HG03045 (cell line): ENCODE results near the gene SPOP.
"Not testable (repeated sequence)": the region's sequence is repeated elsewhere in the genome, so short reads cannot be mapped to it uniquely, and the experiment has no call there.

ENCODE experiments used
- ATAC-seq: cut with Tn5 transposase; IDR thresholded peaks from one replicate; pipeline ENCODE4 v1.9.1; 2021; ENCODE audit warnings: mild to moderate bottlenecking, moderate library complexity; ENCODE audit not compliant: unreplicated experiment

The SPOP gene

GRCh38 chr17:49696233-49696761, 18.4 kb upstream of the SPOP start:
- peak; percentile 57 for ATAC-seq

GRCh38 chr17:49695698-49696232, 17.9 kb upstream of the SPOP start:
- no peak for ATAC-seq

DNA sequence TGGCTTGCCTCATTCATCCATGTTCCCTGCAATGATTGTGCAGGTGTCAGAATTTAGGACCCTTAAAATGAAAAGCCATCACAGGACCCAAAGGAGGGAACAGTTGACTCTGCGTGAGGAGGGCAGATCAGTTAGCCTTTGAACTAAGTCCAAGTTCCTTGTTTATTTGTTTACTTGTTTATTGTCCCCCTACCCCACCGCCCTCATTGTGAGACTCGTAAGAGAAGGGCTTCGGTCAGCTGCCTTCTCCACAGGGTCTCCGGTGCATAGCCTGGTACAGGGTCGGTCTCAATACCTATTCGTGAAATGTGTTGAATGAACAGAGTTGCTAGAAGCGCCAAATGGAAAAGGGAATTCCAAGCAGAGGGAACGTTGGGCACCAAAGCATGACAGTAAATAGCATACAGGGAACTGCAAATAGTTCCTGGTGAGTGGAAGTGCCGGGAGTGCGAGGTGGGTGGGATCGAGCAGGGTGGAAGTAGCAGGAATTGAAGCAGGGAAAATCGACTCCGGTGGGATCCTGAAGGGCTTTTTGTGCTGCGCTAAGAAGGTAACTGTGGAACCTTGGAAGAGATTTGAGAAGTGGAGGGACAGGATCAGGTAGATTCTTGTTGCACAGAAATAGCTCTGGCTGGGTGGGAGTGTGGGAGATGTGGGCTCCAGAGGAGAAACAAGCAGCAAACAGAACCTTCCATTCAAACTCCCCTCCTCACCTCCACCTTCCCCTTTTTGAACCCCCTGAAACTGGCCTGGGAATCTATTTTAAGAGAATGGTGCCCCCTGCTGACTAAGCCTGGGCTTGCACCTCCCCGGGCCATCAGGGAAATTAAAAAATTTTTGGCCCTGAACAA, 17.2 kb upstream of the SPOP start:
- ATAC-seq: no peak

DNA sequence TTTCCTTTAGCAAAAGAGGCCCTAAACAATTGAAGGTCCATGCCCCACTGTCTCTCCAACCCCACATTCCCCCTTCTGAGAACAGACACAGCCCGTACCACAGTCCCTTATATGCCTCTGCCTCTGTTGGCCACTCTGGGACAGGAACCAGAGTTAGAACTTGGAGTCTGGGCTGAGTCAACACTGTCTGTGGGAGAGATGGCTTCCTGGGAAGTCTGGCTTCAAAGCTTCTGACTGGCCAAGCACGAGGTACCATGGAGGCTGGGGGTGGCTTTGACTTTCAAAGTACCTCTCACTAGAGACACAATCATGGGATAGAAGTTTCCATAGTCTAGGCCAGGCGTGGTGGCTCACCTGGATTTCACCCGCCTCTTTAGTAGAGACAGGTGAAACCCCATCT, 14.9 kb upstream of the SPOP start:
- ATAC-seq: no peak

DNA sequence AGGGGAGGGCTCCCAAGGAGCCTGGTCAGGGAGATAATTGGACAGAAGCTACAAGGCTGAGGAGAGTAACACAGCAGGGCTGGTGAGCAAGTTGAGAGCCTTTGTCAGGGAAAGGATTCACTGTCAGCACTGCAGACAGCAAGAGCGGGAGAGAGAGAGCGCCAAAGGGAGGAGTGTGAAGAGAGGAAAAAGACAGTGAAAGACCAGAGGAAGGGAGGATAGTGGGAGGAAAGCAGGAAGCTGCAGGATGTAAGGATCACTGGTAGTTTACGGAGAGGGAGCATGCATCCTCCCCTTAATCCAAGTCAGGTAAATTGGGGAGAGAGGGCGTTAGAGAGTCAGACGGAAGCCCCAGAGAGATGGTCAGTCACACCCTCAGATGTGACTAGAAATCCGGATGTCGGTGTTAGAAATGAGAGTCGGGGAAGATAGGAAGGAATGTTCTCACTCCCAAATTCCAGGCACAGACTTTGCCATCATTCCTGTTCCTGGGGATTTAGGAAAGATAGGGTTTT, 13.8 kb upstream of the SPOP start:
- no peak for ATAC-seq

DNA sequence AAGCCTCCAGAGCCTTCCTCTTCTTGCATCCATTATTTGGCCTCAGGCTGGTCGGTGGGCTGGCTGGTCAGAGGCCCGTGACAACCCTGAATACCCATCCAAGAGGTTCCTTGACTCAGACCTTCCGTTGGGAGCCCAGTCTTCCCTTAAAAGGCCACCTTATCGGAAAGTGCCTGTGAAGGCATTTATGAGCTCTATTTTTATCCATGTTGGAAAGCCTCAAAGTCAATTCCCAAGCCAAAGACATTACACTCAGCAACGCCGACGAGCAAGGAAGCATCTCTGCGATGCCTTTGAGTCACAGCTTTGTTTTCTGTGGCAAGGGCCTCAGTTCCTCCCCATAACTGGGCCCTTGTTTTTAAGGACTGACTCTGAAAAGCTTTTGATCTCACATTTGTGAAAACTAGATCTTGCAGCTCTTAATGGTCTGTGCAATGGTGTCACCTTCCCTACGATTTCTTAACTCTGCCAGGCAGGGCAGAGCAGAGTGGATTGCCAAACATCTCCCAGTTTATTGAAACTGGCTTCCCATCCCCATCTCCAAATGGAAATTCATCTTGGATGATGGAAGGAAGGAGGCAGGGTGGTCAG, 13.3 kb upstream of the SPOP start:
- ATAC-seq: no peak

DNA sequence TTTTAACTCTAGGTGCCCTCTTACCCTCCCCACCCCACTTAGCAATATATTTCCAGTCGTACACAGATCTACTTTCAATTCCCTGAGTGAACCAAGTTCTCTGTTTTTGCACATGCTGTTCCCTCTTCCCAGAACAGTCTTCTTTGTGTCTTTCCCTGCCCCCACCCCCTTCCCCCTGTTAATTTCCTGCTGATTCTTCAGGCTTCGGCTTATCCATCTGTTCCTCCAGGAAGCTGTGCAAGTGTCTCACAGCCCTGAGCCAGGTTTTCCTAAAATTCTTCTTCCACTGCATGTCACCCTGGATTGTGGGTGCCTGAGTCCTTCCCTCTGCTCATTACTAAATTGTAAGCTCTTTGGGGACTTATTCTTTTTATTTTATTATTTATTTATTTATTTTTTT, 12.4 kb upstream of the SPOP start:
- ATAC-seq: no peak

- ATAC-seq: no peak
Measured at GRCh38 chr17:49688848-49689247, 11.0 kb upstream of the SPOP start.

GRCh38 chr17:49687878-49688491, 10.1 kb upstream of the SPOP start:
- no peak for ATAC-seq

DNA sequence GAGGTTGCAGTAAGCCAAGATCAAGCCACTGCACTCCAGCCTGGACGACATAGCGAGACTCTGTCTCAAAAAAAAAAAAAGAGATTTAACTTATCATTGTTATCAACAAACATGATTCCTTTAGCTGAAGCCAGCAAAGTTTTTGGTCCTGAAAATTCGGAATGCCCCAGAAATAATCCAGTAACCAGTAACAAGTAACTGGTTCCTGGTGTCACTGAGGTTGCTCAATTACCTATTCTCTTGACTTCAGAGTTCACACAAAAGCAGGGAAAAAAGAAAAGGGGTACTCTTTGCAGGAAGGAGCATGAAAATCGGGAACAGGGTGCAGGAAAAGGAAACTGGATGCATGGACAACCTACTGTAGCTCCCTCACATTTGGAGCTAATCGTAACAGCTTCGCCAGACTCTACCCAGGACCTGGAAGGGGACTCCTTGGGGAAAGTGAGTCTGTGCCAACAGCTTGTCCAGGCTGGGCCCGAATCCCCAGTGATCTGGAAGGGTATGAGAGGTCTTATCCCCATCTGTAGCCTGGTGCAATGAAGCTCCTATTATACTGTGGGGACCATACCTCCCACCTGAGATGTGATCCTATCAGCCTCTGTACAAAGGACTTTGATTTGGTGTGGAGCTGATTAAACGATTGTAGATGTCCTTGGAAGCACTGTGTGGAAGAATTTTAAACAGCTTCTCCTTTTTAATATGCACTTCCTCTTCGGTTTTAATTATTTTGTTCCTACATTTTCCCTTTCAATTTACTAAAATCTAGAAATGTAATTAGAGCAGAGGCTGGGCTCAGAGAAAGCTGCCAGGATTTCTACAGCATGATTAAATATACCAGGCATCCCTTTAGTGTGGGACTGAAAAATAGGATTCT, 3.4 kb upstream of the SPOP start:
- no peak for ATAC-seq

GRCh38 chr17:49680314-49680713, 2.4 kb upstream of the SPOP start:
- ATAC-seq: no peak

DNA sequence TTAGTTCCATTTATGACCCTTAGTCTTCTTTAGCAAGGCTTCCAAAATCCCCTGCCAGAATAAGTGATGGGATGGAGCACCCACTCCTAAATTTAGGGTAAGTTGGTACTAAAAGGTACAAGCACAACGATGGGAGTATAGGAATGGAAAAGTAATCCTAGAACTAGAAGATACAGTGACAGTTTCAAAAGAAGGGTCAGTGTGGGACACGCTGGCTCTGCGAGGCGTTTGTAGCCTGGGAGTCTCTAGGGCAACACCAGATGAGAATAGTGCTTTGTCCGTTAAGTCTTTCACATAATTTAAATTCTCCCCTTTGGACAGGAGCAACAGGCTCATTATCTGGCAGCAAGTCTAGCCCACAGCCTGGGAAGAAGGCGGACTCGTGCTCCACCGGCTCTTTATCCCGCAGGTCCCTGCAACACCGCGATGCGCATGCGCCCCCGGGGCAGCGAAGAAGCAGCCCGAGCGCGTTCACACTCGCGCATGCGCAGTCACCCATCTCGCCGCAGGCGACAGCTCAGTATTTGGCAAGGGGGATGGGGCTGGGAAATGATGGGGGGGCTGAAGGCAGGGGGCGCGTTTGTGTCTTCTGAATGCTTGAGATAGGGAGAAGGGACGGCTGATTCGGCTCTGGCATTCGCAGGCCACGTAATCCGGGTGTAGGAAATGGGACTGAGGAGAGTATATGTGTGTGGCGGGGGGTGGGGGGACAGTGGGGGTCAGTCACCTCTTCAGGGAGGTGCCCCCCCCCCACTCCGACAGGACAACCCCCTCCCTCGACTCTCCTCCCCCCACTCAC, 564 bp downstream of the SPOP start:
- peak; percentile 56 for ATAC-seq

DNA sequence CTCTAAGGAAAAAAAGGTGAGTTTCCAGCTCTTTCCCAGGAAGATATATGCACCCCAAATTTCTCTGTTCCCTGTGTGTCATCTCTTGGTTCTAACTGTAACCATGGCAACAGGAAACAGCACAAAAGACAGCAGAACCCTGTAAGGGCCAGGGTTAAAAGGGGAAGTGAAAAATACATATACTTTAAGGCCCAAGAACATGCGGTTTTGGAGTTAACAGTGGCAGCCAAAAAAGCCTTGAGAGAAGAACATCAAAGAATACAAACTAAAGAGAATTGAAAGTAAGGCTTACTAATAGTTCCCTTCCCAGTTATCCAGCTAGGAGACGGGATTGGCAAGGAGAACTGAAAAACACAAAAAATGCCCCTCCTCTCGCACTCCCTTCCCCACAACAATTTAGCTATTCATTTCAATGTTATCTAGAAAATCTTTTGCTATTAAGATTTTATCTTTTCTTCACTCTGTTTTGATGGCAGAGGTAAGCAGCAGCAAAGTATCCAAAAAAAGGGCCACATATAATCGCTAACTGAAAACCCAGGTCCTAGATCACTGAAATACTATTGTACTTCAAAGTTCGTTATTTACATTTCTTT, 1.5 kb downstream of the SPOP start:
- ATAC-seq: peak; percentile 44

DNA sequence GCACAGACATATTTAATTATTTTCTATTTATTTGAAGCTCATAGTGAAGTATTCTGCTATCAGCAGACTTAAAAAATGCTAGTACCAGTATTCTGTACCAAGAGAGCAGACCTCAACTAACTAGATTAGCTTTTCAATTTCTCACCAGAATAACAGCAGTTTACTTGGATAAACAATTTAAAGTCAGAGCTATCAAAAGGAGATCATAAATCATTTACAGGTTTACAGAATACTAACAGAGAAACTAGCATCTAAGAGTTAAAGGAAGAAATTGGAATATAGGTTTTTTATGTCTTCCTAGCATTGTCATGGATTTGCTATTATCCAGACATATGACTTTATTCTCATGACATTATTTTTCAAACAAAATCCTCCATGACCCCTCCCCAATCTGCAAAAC, 3.4 kb downstream of the SPOP start:
- no peak for ATAC-seq

DNA sequence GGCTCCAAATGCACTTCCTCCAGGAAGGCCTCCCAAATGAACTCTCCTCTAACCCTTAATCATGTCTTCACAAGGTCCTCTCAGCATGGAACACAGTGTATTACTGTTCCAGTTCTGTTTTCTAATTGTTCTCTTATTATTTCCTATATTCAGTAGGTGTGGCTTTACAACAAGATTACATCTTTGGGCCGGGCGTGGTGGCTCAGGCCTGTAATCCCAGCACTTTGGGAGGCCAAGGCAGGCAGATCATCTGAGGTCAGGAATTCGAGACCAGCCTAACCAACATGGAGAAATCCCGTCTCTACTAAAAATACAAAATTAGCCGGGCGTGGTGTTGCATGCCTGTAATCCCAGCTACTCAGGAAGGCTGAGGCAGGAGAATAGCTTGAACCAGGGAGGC, 4.2 kb downstream of the SPOP start:
- ATAC-seq: not testable (repeated sequence)

GRCh38 chr17:49670641-49671040, 7.3 kb downstream of the SPOP start:
- no peak for ATAC-seq

GRCh38 chr17:49670002-49670401, 7.9 kb downstream of the SPOP start:
- no peak for ATAC-seq

DNA sequence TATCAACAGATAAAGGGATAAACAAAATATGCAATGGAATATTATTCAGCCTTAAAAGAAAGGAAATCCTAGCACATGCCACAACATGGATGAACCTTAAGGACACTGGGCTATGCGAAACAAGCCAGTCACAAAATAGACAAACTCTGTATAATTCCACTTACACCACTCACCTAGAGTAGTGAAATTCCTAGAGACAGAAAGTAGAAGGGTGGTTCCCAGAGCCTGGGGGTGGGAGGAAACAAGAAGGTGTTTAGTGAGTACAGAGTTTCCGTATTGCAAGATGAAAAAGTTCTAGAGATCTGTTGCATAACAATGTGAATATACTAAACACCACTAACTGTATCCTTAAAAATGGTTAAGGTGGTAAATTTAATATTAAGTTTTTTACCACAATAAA, 10.0 kb downstream of the SPOP start:
- ATAC-seq: no peak

DNA sequence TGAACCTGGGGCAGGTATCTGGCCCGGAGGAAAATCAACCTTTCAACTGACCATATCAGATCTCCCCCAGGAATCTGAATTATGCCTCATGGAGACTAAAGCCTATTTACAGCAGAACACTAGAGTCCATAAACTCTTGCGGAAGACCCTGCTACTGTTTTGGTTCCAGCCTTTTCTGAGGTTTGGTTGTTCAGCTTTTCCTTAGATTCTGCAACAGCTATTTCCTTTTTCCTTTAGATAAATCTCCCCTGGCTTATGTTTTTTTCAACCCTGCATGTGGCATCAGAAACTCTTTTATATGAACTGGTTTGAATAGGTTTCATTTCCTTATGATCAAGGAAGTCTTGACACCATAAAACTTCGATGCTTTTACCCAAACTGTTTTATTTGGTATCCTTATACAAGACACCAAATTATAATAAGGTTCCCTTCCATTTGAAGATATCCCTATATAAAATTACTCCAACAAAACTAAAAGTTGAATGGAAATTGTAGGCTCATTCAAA, 13.1 kb downstream of the SPOP start:
- ATAC-seq: no peak
